Inflammatory macrophage treated with lipopolysaccharide for 4 hours (primary cell): Measurements from ENCODE around the gene PPP1R12B.
"Not testable (repeated sequence)": the region's sequence is repeated elsewhere in the genome, so short reads cannot be mapped to it uniquely, and the experiment has no call there.

Experiments
- DNase-seq: peaks from one replicate; pipeline ENCODE4 v3.0.0-alpha.2; 2020

The PPP1R12B gene

DNA sequence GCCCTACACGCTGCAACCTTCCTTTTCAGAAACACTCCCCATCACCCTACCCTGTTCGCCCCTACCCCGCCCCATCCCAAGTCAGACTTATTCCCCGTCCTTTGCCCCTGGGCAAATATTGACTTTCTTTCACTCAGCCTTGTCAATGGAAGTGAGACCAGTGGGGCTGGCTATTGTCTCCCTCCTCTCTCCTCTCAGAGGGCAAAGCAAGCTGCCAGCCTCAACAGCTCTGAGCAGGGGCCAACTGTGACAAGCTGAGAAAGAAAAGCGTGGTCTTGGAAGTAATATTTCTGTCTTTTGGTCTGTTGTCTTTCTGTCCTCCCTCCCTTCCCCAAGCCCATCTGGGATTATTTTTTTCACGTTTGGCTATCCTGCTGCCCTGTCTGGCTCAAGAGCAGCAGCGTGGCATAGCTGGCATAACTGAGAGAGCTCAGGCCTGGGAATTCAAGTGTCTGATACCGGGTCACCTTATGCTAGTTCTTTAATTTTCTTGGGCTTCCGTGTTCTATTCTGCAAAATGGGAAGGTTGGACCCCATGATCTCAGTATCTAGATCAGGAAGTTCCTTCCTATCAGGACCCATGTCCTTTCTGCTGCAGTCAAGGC is 290.3 kb downstream of the PPP1R12B start:
- not testable (repeated sequence) for DNase-seq

DNA sequence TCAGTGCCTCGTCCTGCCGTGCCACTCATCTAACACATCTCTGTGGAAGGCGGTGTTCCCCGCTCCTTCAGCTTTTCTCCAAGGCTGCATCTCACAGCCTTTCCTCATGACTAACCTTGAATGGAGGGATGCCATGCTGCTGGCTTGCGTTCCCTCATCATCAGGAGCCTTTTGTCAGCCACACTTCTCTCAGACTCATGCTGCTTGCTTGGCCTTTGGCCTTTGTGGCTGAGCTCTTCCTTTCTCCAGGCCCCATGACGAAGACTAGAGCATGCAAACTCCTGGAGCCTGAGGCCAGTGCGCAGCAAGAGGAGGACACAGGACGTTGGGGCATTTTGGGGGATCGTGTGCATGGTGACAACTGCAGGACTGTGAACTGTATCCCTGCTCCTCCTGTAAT is 291.0 kb downstream of the PPP1R12B start:
- DNase-seq: no peak

DNA sequence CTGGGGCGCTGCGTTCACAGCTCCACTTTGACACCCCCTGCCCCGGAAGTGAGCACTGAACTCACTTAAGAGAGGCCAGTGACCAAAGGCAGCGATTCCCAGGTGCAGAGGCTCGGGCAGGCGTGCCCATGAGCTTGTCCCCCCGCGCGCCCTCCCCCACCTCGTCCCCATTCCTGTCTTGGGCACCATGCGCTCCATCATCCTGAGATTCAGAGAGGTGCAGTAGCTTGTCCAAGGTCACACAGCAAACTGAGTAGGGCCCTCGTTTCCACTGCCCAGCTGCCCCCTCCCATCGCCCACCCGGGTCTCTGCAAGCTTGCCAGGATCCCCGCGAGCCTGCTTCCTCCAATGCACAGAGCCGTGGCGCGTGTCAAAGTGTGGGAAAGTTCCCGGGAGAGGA is 293.7 kb downstream of the PPP1R12B start:
- DNase-seq: no peak
